Measurements from ENCODE around the gene CLECL1. TPM values are rescaled to one million over a fixed set of nuclear protein-coding genes. Genes with fewer than 3 reads are reported as not detected.

The CLECL1 gene
- total and polyA plus RNA-seq, 9 of the 15 experiments (the other 6 are each of a cell fraction or from before 2014, with no cell fraction given) = 0.13 to 0.25 TPM; not detected in 7

- TF ChIP-seq KLF1 (tag; IDR thresholded peaks at IDR 0.05) (no peak), RERE (CRISPR knock-in tag; IDR thresholded peaks at IDR 0.05; ENCODE audit: borderline replicate concordance) (no peak)
Measured at GRCh38 chr12:9707356-9707755, 25.5 kb downstream of the CLECL1 start (continued).

- no peak overlapping the region for H3K9ac ChIP-seq (ENCODE audit: insufficient read depth in 1 of 2, low read depth in 2 of 2, low read length in 2 of 2)
- no peak overlapping the region for H3K4me2 ChIP-seq (ENCODE audit: insufficient read depth, low read length)
- H3K4me1 ChIP-seq (replicated peaks in 1 of 2; ENCODE audit: control insufficient read depth in 2 of 2, insufficient read depth in 2 of 2, low read length in 2 of 2) = no peaks in the 10 kb centered on the region; a peak in 1 of 5 replicates
- FAIRE-seq (no peak), DNase-seq (ENCODE audit: extremely low read depth in 1 of 4, low spot score in 3 of 4) (no peak), ATAC-seq (no peak)
- no peaks in the 10 kb centered on the region for H4K20me1 ChIP-seq (replicated peaks; ENCODE audit: control insufficient read depth, insufficient read depth, low read length)
- no peak overlapping the region for H2AFZ ChIP-seq (ENCODE audit: low read depth, low read length)
- BruUV-seq (replicated peaks) = no TSS peak
- H3K36me3 ChIP-seq (ENCODE audit: control insufficient read depth, insufficient read depth, low read length) = no peaks in the 10 kb centered on the region
- no peaks in the 10 kb centered on the region for H3K9me3 ChIP-seq (replicated peaks; ENCODE audit: control insufficient read depth, insufficient read depth, low read depth, low read length)
- no peaks in the 10 kb centered on the region for H3K27me3 ChIP-seq (ENCODE audit: control insufficient read depth in 2 of 2, insufficient read depth in 2 of 2, low read length in 2 of 2)
- ChIA-PET CTCF (ENCODE audit: low intra/inter-chr PET ratio) (interaction anchor here (0.6 kb wide), 1 partner anchor 1055 kb away, joined by 3 read pairs; no protein-coding TSS in a partner anchor), POLR2A (interaction anchor here (1.2 kb wide), 1 partner anchor 257 kb away, joined by 3 read pairs; no protein-coding TSS in a partner anchor)
- H3K27ac ChIP-seq (ENCODE audit: extremely low read depth, low read depth, low read length) = no peak overlapping the region
- intact Hi-C loops (cut with micrococcal nuclease) = loop anchor here (10.0 kb wide), 1 partner anchor 331 kb away; no protein-coding TSS in a partner anchor
- in situ Hi-C loops (cut with MboI) = loop anchor here (25.0 kb wide), 1 partner anchor 244 kb away; no protein-coding TSS in a partner anchor
- H3K4me3 ChIP-seq = no peak overlapping the region
- no peaks in the 10 kb centered on the region for H3K9me1 ChIP-seq (ENCODE audit: control insufficient read depth, insufficient read depth, low read length)
- no peaks in the 10 kb centered on the region for H3K79me2 ChIP-seq (ENCODE audit: control insufficient read depth, insufficient read depth, low read length)
- TF ChIP-seq KDM2B (CRISPR knock-in tag; IDR thresholded peaks at IDR 0.05) (no peak), MYNN (IDR thresholded peaks at IDR 0.05) (no peak), MYNN (CRISPR knock-in tag; IDR thresholded peaks at IDR 0.05) (no peak), KDM4B (IDR thresholded peaks at IDR 0.05; ENCODE audit: borderline replicate concordance in 2 of 2, low read depth in 1 of 2) (no peak), NFE2L1 (tag; IDR thresholded peaks at IDR 0.05; ENCODE audit: borderline replicate concordance, low read depth) (no peak), ADNP (tag; IDR thresholded peaks at IDR 0.05) (no peak), UBTF (IDR thresholded peaks at IDR 0.05; ENCODE audit: borderline replicate concordance in 1 of 2, low read depth in 2 of 2, low read length in 2 of 2) (no peak), BCOR (IDR thresholded peaks at IDR 0.05) (no peak), NR0B1 (IDR thresholded peaks at IDR 0.05; ENCODE audit: partially characterized antibody) (no peak)
Measured at GRCh38 chr12:9706086-9706685, 26.7 kb downstream of the CLECL1 start.
